GM19099 (cell line): ENCODE measurements around the gene TRMT1L.

Experiments used
- POLR2A ChIP-seq: IDR thresholded peaks from 3 replicates; pipeline ENCODE4 v1.6.1; 2011; ENCODE audit warnings: low read depth; ENCODE audit not compliant: insufficient read length; ENCODE audit errors: extremely low read depth

Gene TRMT1L

GRCh38 chr1:185080422-185080821 is 76.3 kb downstream of the TRMT1L start:
- no peak for TF ChIP-seq POLR2A

GRCh38 chr1:185077374-185077773 is 79.4 kb downstream of the TRMT1L start:
- no peak for TF ChIP-seq POLR2A

GRCh38 chr1:185075476-185075875 is 81.3 kb downstream of the TRMT1L start:
- TF ChIP-seq POLR2A, result no peak

- TF ChIP-seq POLR2A, result no peak
Measured at GRCh38 chr1:185074307-185074706, 82.4 kb downstream of the TRMT1L start.

GRCh38 chr1:185073725-185074124 is 83.0 kb downstream of the TRMT1L start:
- TF ChIP-seq POLR2A, result no peak

- TF ChIP-seq POLR2A, result no peak
Measured at GRCh38 chr1:185070051-185070450, 86.7 kb downstream of the TRMT1L start.

- TF ChIP-seq POLR2A, result no peak
Measured at GRCh38 chr1:185069202-185069772, 87.5 kb downstream of the TRMT1L start.

- no peak for TF ChIP-seq POLR2A
Measured at GRCh38 chr1:185068341-185068740, 88.4 kb downstream of the TRMT1L start.
